H1 (cell line): ENCODE data around the gene GBF1. TPM values are rescaled to one million over a fixed set of nuclear protein-coding genes. Genes with fewer than 3 reads are reported as not detected.

Source experiments
- CTCF ChIA-PET: fragments of 300-600 bp; sonication (Branson Sonifier 250); formaldehyde crosslinking; loops from one replicate; lab custom pipeline; 2021; ENCODE audit not compliant: partially characterized antibody; lab: Charles Lee
- POLR2A ChIA-PET: fragments of 300-600 bp; sonication (Branson Sonifier 250); formaldehyde crosslinking; loops from one replicate; lab custom pipeline; 2021; ENCODE audit warnings: inconsistent platforms; ENCODE audit not compliant: partially characterized antibody; lab: Charles Lee
- DNase-seq, 2 experiments: peaks; one replicate each; pipeline versions ENCODE4 v3.0.0 to v3.0.0-alpha.2; 2010 to 2022; ENCODE audit warnings: low spot score in 2 of 2, low read depth in 1 of 2, mixed read lengths in 1 of 2
- FAIRE-seq: peaks from 2 replicates; lab custom pipeline; 2011; peaks lifted over from hg19 to GRCh38; lab: Jason Lieb, UNC
- H2AFZ ChIP-seq: 2 replicates; pipeline ENCODE4 v1.8.1; 2012; ENCODE audit warnings: low read length, inconsistent platforms
- H2AK5ac ChIP-seq: 2 replicates; pipeline ENCODE4 v1.6.1; 2013; ENCODE audit warnings: low read depth, low read length
- H2BK120ac ChIP-seq: replicated peaks from 2 replicates; pipeline ENCODE3; 2013; ENCODE audit warnings: low read depth, low read length, inconsistent platforms
- H2BK12ac ChIP-seq: 2 replicates; pipeline ENCODE4 v1.6.1; 2013; ENCODE audit warnings: low read depth, low read length
- H2BK15ac ChIP-seq: 2 replicates; pipeline ENCODE4 v1.6.1; 2013; ENCODE audit warnings: low read length
- H2BK20ac ChIP-seq: 2 replicates; pipeline ENCODE4 v1.6.1; 2013; ENCODE audit warnings: low read length
- H2BK5ac ChIP-seq: 2 replicates; pipeline ENCODE4 v1.6.1; 2013; ENCODE audit warnings: low read depth, low read length
- H3K14ac ChIP-seq: 2 replicates; pipeline ENCODE4 v1.6.1; 2013; ENCODE audit warnings: inconsistent platforms; ENCODE audit not compliant: insufficient read length
- H3K18ac ChIP-seq: 2 replicates; pipeline ENCODE4 v1.6.1; 2013; ENCODE audit warnings: low read length; ENCODE audit errors: extremely low read depth
- H3K23ac ChIP-seq: 2 replicates; pipeline ENCODE4 v1.6.1; 2013; ENCODE audit warnings: inconsistent platforms; ENCODE audit not compliant: insufficient read length
- H3K23me2 ChIP-seq: 2 replicates; pipeline ENCODE4 v1.6.1; 2013; ENCODE audit warnings: low read depth, low read length
- H3K27ac ChIP-seq: 2 replicates; pipeline ENCODE4 v1.6.1; 2011; ENCODE audit warnings: low read depth, low read length, inconsistent platforms
- H3K27me3 ChIP-seq, 4 experiments: replicated peaks in 1 of 4; 1 replicate in 1 of 4; 2 replicates in 3 of 4; pipeline versions ENCODE4 v1.6.1 to v1.8.1; 2011 to 2013; ENCODE audit warnings: low read length in 3 of 4, mild to moderate bottlenecking in 3 of 4, inconsistent platforms in 2 of 4, mixed read lengths in 2 of 4, moderate library complexity in 1 of 4; ENCODE audit not compliant: control insufficient read depth in 3 of 4, insufficient read depth in 3 of 4; ENCODE audit errors: extremely low read depth in 1 of 4
- H3K36me3 ChIP-seq, 4 experiments: 2 replicates each; pipeline versions ENCODE4 v1.6.1 to v1.8.1; 2011 to 2013; ENCODE audit warnings: mild to moderate bottlenecking in 4 of 4, low read length in 3 of 4, moderate library complexity in 2 of 4, control low read depth in 1 of 4, inconsistent platforms in 1 of 4; ENCODE audit not compliant: insufficient read depth in 4 of 4, control insufficient read depth in 2 of 4
- H3K4ac ChIP-seq: replicated peaks from 2 replicates; pipeline ENCODE3; 2013; ENCODE audit warnings: low read length, low read depth, mixed read lengths, inconsistent platforms; ENCODE audit not compliant: insufficient read length
- H3K4me1 ChIP-seq, 4 experiments: replicated peaks in 1 of 4; 1 replicate in 1 of 4; 2 replicates in 3 of 4; pipeline versions ENCODE4 v1.6.1 to v1.8.1; 2011 to 2013; ENCODE audit warnings: low read length in 3 of 4, inconsistent platforms in 2 of 4, mixed read lengths in 1 of 4; ENCODE audit not compliant: insufficient read depth in 4 of 4, control insufficient read depth in 3 of 4
- H3K4me2 ChIP-seq, 2 experiments: 2 replicates each; pipeline versions ENCODE4 v1.6.1 to v1.8.1; 2011 to 2013; ENCODE audit warnings: low read depth in 2 of 2, low read length in 2 of 2, control low read depth in 1 of 2, inconsistent platforms in 1 of 2, mild to moderate bottlenecking in 1 of 2; ENCODE audit not compliant: insufficient read depth in 1 of 2
- H3K4me3 ChIP-seq, 4 experiments: fragments of 200-600, 300-600 bp in 1 of 4; sonication (generic), shearing (Covaris generic), sonication (Bioruptor Twin) in 1 of 4; 2 replicates each; pipeline versions ENCODE4 v1.5.1 to v1.8.1; 2011 to 2016; ENCODE audit warnings: low read length in 4 of 4, low read depth in 3 of 4, control low read depth in 2 of 4, inconsistent platforms in 2 of 4, mild to moderate bottlenecking in 2 of 4, mixed read lengths in 1 of 4, moderate library complexity in 1 of 4; ENCODE audit not compliant: insufficient read depth in 2 of 4; ENCODE audit errors: extremely low read depth in 1 of 4
- H3K56ac ChIP-seq: replicated peaks from 2 replicates; pipeline ENCODE3; 2013; ENCODE audit warnings: low read depth, mild to moderate bottlenecking, mixed read lengths, low read length, inconsistent platforms; ENCODE audit not compliant: insufficient read length
- H3K79me1 ChIP-seq: 2 replicates; pipeline ENCODE4 v1.6.1; 2013; ENCODE audit warnings: low read depth, low read length, control low read depth
- H3K79me2 ChIP-seq, 2 experiments: 2 replicates each; pipeline versions ENCODE4 v1.6.1 to v1.8.1; 2012 to 2013; ENCODE audit warnings: low read length in 2 of 2, mild to moderate bottlenecking in 2 of 2, inconsistent platforms in 1 of 2; ENCODE audit not compliant: insufficient read depth in 2 of 2, control insufficient read depth in 1 of 2
- H3K9ac ChIP-seq, 4 experiments: replicated peaks in 1 of 4; 1 replicate in 1 of 4; 2 replicates in 3 of 4; pipeline versions ENCODE4 v1.6.1 to v1.8.1; 2011 to 2013; ENCODE audit warnings: low read depth in 3 of 4, low read length in 3 of 4, control low read depth in 2 of 4, mild to moderate bottlenecking in 2 of 4, moderate library complexity in 2 of 4, inconsistent platforms in 1 of 4; ENCODE audit errors: extremely low read depth in 1 of 4
- H3K9me3 ChIP-seq, 2 experiments: 2 replicates each; pipeline versions ENCODE4 v1.6.1 to v1.8.1; 2012 to 2013; ENCODE audit warnings: mild to moderate bottlenecking in 2 of 2, moderate library complexity in 2 of 2, control low read depth in 1 of 2, inconsistent platforms in 1 of 2, low read depth in 1 of 2, low read length in 1 of 2, mixed read lengths in 1 of 2; ENCODE audit not compliant: insufficient read depth in 2 of 2
- H4K20me1 ChIP-seq, 2 experiments: replicated peaks in 1 of 2; 2 replicates each; pipeline versions ENCODE3 to v1.8.1; 2011 to 2013; ENCODE audit warnings: inconsistent platforms in 2 of 2, low read length in 2 of 2, mild to moderate bottlenecking in 1 of 2; ENCODE audit not compliant: insufficient read depth in 2 of 2, control insufficient read depth in 1 of 2
- H4K5ac ChIP-seq: 2 replicates; pipeline ENCODE4 v1.6.1; 2013; ENCODE audit warnings: low read length, low read depth, mixed read lengths, inconsistent platforms; ENCODE audit not compliant: insufficient read length
- H4K8ac ChIP-seq: 2 replicates; pipeline ENCODE4 v1.8.0; 2013; ENCODE audit warnings: mild to moderate bottlenecking, moderate library complexity, low read length, inconsistent platforms; ENCODE audit not compliant: insufficient read depth; ENCODE audit errors: extremely low read depth
- H4K91ac ChIP-seq: replicated peaks from 2 replicates; pipeline ENCODE3; 2013; ENCODE audit warnings: low read length, mixed read lengths, inconsistent platforms; ENCODE audit not compliant: insufficient read length
- CEBPB ChIP-seq: IDR thresholded peaks from 2 replicates; pipeline ENCODE4 v1.6.1; 2012; ENCODE audit warnings: low read depth, low read length
- CTBP2 ChIP-seq: IDR thresholded peaks from 2 replicates; pipeline ENCODE4 v1.7.0; 2011; ENCODE audit warnings: borderline replicate concordance, mild to moderate bottlenecking, moderate library complexity, mixed read lengths, low read length; ENCODE audit not compliant: insufficient read depth, insufficient read length
- POLR2A ChIP-seq, 2 experiments: IDR thresholded peaks; 1 replicate in 1 of 2; 2 replicates in 1 of 2; pipeline ENCODE4 v1.6.1; 2011; ENCODE audit warnings: low read depth in 2 of 2, low read length in 2 of 2, mild to moderate bottlenecking in 2 of 2; ENCODE audit errors: control extremely low read depth in 1 of 2
- SIN3A ChIP-seq, 2 experiments: IDR thresholded peaks in 1 of 2; conservative IDR thresholded peaks in 1 of 2; 2 replicates each; pipeline ENCODE4 v1.6.1; 2011 to 2012; ENCODE audit warnings: low read length in 2 of 2, improper control_type of control experiment in 1 of 2, low read depth in 1 of 2, mild to moderate bottlenecking in 1 of 2
- WGBS, 2 experiments: shearing (Covaris generic) in 1 of 2; methylation state at CpG; one replicate each; pipeline versions ENCODE4 v1.1.6 to v1.1.7; 2013 to 2015; ENCODE audit warnings: low lambda C conversion rate in 2 of 2, mixed read lengths in 2 of 2, inconsistent platforms in 1 of 2, low coverage in 1 of 2, missing lambda C conversion rate in 1 of 2; ENCODE audit not compliant: insufficient replicate concordance in 2 of 2, insufficient coverage in 1 of 2, insufficient read length in 1 of 2; ENCODE audit errors: extremely low coverage in 1 of 2, missing lambda C conversion rate in 1 of 2; 5-methylcytosine and 5-hydroxymethylcytosine counted together
- polyA plus RNA-seq, 7 experiments: library from polyadenylated mRNA; depleted of rRNA in 3 of 7; stranded (reverse) in 5 of 7; unstranded in 2 of 7; fragments of >200 nt in 5 of 7; fragments of 200-250 nt in 2 of 7; gene quantifications; 1 replicate in 5 of 7; 2 replicates in 1 of 7; 4 replicates in 1 of 7; pipeline versions ENCODE4 v1.2.1 to v1.2.3, GENCODE V29; 2011 to 2013; ENCODE audit warnings: missing spikeins in 2 of 7, mixed read lengths in 2 of 7
- total RNA-seq: library from RNA; stranded (reverse); fragmentation: NEBNext Ultra II Directional; extraction: Animal tissue kit (Norgen Biotek cat#: 25700); gene quantifications from 2 replicates; pipeline ENCODE4 v1.2.1, GENCODE V29; 2021

Gene GBF1
- total and polyA plus RNA-seq, 2 of the 8 experiments (the other 6 are each of a cell fraction or from before 2014, with no cell fraction given), result 11.0 to 25.5 TPM

- Histone ChIP-seq H4K5ac (no peak overlapping the region), H3K79me2 (no peaks in the 10 kb centered on the region), H3K4ac (no peak overlapping the region), H4K91ac (no peak overlapping the region), H2BK5ac (no peak overlapping the region), H2AK5ac (no peak overlapping the region), H3K27ac (no peak overlapping the region), H3K18ac (no peak overlapping the region), H3K4me1 (peaks cover 0 to 2% (median 0%) of the 10 kb centered on the region in 4 experiments; a peak in 2 of 7 replicates), H2BK20ac (no peak overlapping the region), H3K27me3 (no peaks in the 10 kb centered on the region; a peak in 1 of 7 replicates), H3K9me3 (no peaks in the 10 kb centered on the region), H3K36me3 (no peaks in the 10 kb centered on the region), H4K8ac (no peak overlapping the region), H2BK120ac (no peak overlapping the region), H3K4me2 (no peak overlapping the region), H2BK12ac (no peak overlapping the region), H3K23me2 (no peaks in the 10 kb centered on the region; the same call in 1 of the 2 replicates), H2AFZ (no peak overlapping the region), H2BK15ac (no peak overlapping the region), H3K4me3 (no peak overlapping the region), H3K56ac (no peak overlapping the region), H3K23ac (no peak overlapping the region), H4K20me1 (peaks cover 2 to 6% of the 10 kb centered on the region in 2 experiments), H3K9ac (no peak overlapping the region), H3K14ac (no peak overlapping the region), H3K79me1 (no peaks in the 10 kb centered on the region)
- 84% methylated on average over 2 of the region's 2 CpGs; no CpG with 5 or more reads in 1 of the 2 experiments for WGBS, 2 experiments
- DNase-seq, result no peak
- POLR2A ChIA-PET, result interaction anchor here (0.7 kb wide), 1 partner anchor 97 kb away, joined by 4 read pairs; no protein-coding TSS in a partner anchor
- CTCF ChIA-PET, result interaction anchor here (0.9 to 1.2 kb wide), 2 partner anchors 29 to 82 kb away, joined by 4 read pairs; partner anchors contain the start of gene PITX3
- FAIRE-seq, result no peak
- no peak for TF ChIP-seq CTBP2
- TF ChIP-seq SIN3A (conservative IDR thresholded peaks at IDR 0.05 in 1 of 2, IDR thresholded peaks at IDR 0.05 in 1 of 2; ENCODE audit: low read depth in 1 of 2, low read length in 2 of 2), result no peak
- TF ChIP-seq CEBPB, result no peak
- TF ChIP-seq POLR2A (IDR thresholded peaks at IDR 0.05; ENCODE audit: control extremely low read depth in 1 of 2, low read depth in 2 of 2, low read length in 2 of 2), result no peak
Observed at GRCh38 chr10:102322914-102323313, 77.6 kb downstream of the GBF1 start.
